ENCODE measurements around the gene RHOC. TPM values are rescaled to one million over a fixed set of nuclear protein-coding genes. Genes with fewer than 3 reads are reported as not detected.
A peak's percentile ranks its signal among the peaks of the same experiment; 100 is the strongest.

The RHOC gene
- total and polyA plus RNA-seq, 2 donors (not counting 1 experiment from before 2014, with no cell fraction given), result 21.0 to 28.3 TPM

- Histone ChIP-seq H3K9me3 (ENCODE audit: control extremely low read depth in 1 of 3, control insufficient read depth in 2 of 3, insufficient read depth in 1 of 3, low read length in 2 of 3) (no peaks in the 10 kb centered on the region), H3K27ac (ENCODE audit: low read length in 2 of 2) (peak overlapping the region in 1 of 2 donors; percentile 22), H3K36me3 (replicated peaks in 1 of 2; ENCODE audit: control extremely low read depth in 1 of 2, control insufficient read depth in 1 of 2, extremely low read depth in 1 of 2, insufficient read depth in 2 of 2, low read length in 1 of 2) (no peaks in the 10 kb centered on the region), H3K27me3 (replicated peaks in 1 of 4; ENCODE audit: control extremely low read depth in 1 of 4, control insufficient read depth in 3 of 4, insufficient read depth in 4 of 4, low read length in 3 of 4) (no peaks in the 10 kb centered on the region), H3K79me2 (ENCODE audit: control insufficient read depth, insufficient read depth, low read length) (no peaks in the 10 kb centered on the region), H2AFZ (ENCODE audit: insufficient read depth, low read depth, low read length, poor library complexity, severe bottlenecking) (peak overlapping the region; percentile 68), H3K4me2 (replicated peaks; ENCODE audit: low read depth, low read length, poor library complexity, severe bottlenecking) (peak overlapping the region; percentile 92), H3K4me3 (ENCODE audit: control extremely low read depth in 1 of 5, extremely low read depth in 1 of 5, insufficient read depth in 1 of 5, low read depth in 2 of 5, low read length in 4 of 5) (peak overlapping the region in 2 of 5 experiments; percentile 3 to 7), H3K4me1 (ENCODE audit: control insufficient read depth in 2 of 2, insufficient read depth in 2 of 2, low read length in 2 of 2) (peaks cover 54 to 66% of the 10 kb centered on the region in 2 donors), H3K9ac (ENCODE audit: low read length) (no peak overlapping the region), H4K20me1 (ENCODE audit: control insufficient read depth, insufficient read depth, low read length, poor library complexity, severe bottlenecking) (no peaks in the 10 kb centered on the region)
- DNase-seq (peak; percentile 51), ATAC-seq (ENCODE audit: low read depth) (peak; percentile 5)
- Mint-ChIP-seq H3K4me3 (peak overlapping the region; percentile 72), H3K4me1 (peaks cover 70% of the 10 kb centered on the region), H3K9me3 (ENCODE audit: insufficient read depth) (no peaks in the 10 kb centered on the region), H3K27ac (peak overlapping the region; percentile 81), H3K27me3 (no peaks in the 10 kb centered on the region)
- intact Hi-C loops (cut with micrococcal nuclease), result no loop called here
- WGBS (ENCODE audit: insufficient coverage), result 24% methylated on average over 8 of the region's 13 CpGs
- POLR2A ChIA-PET, result interaction anchor here (0.7 to 1.9 kb wide), 2 partner anchors 10 to 30 kb away, joined by 3 to 6 read pairs; partner anchors contain the start of genes MOV10 and PPM1J
- CTCF ChIA-PET, result interaction anchor here (1.0 to 2.7 kb wide), 4 partner anchors 10 to 314 kb away, joined by 5 to 21 read pairs (median 10); partner anchors contain the start of gene PPM1J
- TF ChIP-seq EZH2 (IDR thresholded peaks at IDR 0.05; ENCODE audit: borderline replicate concordance, insufficient read depth, low read depth, low read length, poor library complexity, severe bottlenecking) (no peak), CTCF (IDR thresholded peaks at IDR 0.05) (no peak)
Measured at GRCh38 chr1:112704934-112705627, 1.8 kb downstream of the RHOC start.

GRCh38 chr1:112704391-112704933 is 2.5 kb downstream of the RHOC start:
- ATAC-seq (ENCODE audit: low read depth), result no peak
- Mint-ChIP-seq H3K4me3 (peak overlapping the region; percentile 72), H3K9me3 (ENCODE audit: insufficient read depth) (no peaks in the 10 kb centered on the region), H3K27ac (peak overlapping the region; percentile 81), H3K27me3 (no peaks in the 10 kb centered on the region), H3K4me1 (peaks cover 76% of the 10 kb centered on the region)
- WGBS (ENCODE audit: insufficient coverage), result 50% methylated on average over 7 of the region's 7 CpGs
- CTCF ChIA-PET, result interaction anchor here (0.8 to 2.7 kb wide), 7 partner anchors 11 to 314 kb away, joined by 3 to 21 read pairs (median 5); partner anchors contain the start of gene PPM1J
- Histone ChIP-seq H3K36me3 (replicated peaks in 1 of 2; ENCODE audit: control extremely low read depth in 1 of 2, control insufficient read depth in 1 of 2, extremely low read depth in 1 of 2, insufficient read depth in 2 of 2, low read length in 1 of 2) (no peaks in the 10 kb centered on the region), H4K20me1 (ENCODE audit: control insufficient read depth, insufficient read depth, low read length, poor library complexity, severe bottlenecking) (no peaks in the 10 kb centered on the region), H3K79me2 (ENCODE audit: control insufficient read depth, insufficient read depth, low read length) (no peaks in the 10 kb centered on the region), H3K9me3 (ENCODE audit: control extremely low read depth in 1 of 3, control insufficient read depth in 2 of 3, insufficient read depth in 1 of 3, low read length in 2 of 3) (no peaks in the 10 kb centered on the region), H3K27ac (ENCODE audit: low read length in 2 of 2) (no peak overlapping the region), H3K27me3 (replicated peaks in 1 of 4; ENCODE audit: control extremely low read depth in 1 of 4, control insufficient read depth in 3 of 4, insufficient read depth in 4 of 4, low read length in 3 of 4) (no peaks in the 10 kb centered on the region), H3K4me1 (ENCODE audit: control insufficient read depth in 2 of 2, insufficient read depth in 2 of 2, low read length in 2 of 2) (peaks cover 60 to 72% of the 10 kb centered on the region in 2 donors), H3K9ac (ENCODE audit: low read length) (no peak overlapping the region), H3K4me2 (replicated peaks; ENCODE audit: low read depth, low read length, poor library complexity, severe bottlenecking) (peak overlapping the region; percentile 92), H2AFZ (ENCODE audit: insufficient read depth, low read depth, low read length, poor library complexity, severe bottlenecking) (peak overlapping the region; percentile 68), H3K4me3 (ENCODE audit: control extremely low read depth in 1 of 5, extremely low read depth in 1 of 5, insufficient read depth in 1 of 5, low read depth in 2 of 5, low read length in 4 of 5) (no peak overlapping the region)
- DNase-seq, result peak; percentile 17
- POLR2A ChIA-PET, result interaction anchor here (0.7 to 1.9 kb wide), 2 partner anchors 11 to 30 kb away, joined by 3 to 6 read pairs; partner anchors contain the start of genes MOV10 and PPM1J
- TF ChIP-seq CTCF (IDR thresholded peaks at IDR 0.05) (no peak), EZH2 (IDR thresholded peaks at IDR 0.05; ENCODE audit: borderline replicate concordance, insufficient read depth, low read depth, low read length, poor library complexity, severe bottlenecking) (no peak)
- intact Hi-C loops (cut with micrococcal nuclease), result no loop called here

Measured in B cell (primary cell).